Peyer's patch (tissue), 4 donors: ENCODE data around the gene TGFB3. TPM values are rescaled to one million over a fixed set of nuclear protein-coding genes. Genes with fewer than 3 reads are reported as not detected.

Experiments
- DNase-seq, 3 donors: peaks; one replicate each; pipeline ENCODE4 v3.0.0-alpha.2; 2017 to 2019
- H3K27ac ChIP-seq, 4 donors: fragments of 200-600 bp; sonication (generic); one replicate each; pipeline ENCODE4 v1.5.1; 2016 to 2019
- H3K27me3 ChIP-seq, 2 donors: fragments of 200-600 bp; sonication (generic); one replicate each; pipeline ENCODE4 v1.5.1; 2019
- H3K36me3 ChIP-seq, 3 donors: fragments of 200-600 bp; sonication (generic); one replicate each; pipeline ENCODE4 v1.5.1; 2016 to 2019
- H3K4me1 ChIP-seq, 4 donors: fragments of 200-600 bp; sonication (generic); one replicate each; pipeline ENCODE4 v1.5.1; 2016 to 2019
- H3K4me3 ChIP-seq, 4 donors: fragments of 200-600 bp; sonication (generic); 1 replicate in 3 of 4; 2 replicates in 1 of 4; pipeline ENCODE4 v1.5.1; 2016 to 2019; ENCODE audit warnings: mild to moderate bottlenecking in 1 of 4
- H3K9me3 ChIP-seq, 4 donors: fragments of 200-600 bp; sonication (generic); one replicate each; pipeline ENCODE4 v1.5.1; 2016 to 2019; ENCODE audit warnings: mild to moderate bottlenecking in 1 of 4
- CTCF ChIP-seq, 6 experiments: fragments of 450-650 bp in 4 of 6; fragments of 200-600 bp in 2 of 6; sonication (generic) in 1 of 6; IDR thresholded peaks; one replicate each; pipeline ENCODE4 v1.5.1; 2017 to 2019; ENCODE audit warnings: antibody characterized with exemption in 6 of 6, mild to moderate bottlenecking in 3 of 6, moderate library complexity in 1 of 6
- POLR2A ChIP-seq, 2 donors: fragments of 450-650 bp; IDR thresholded peaks; one replicate each; pipeline ENCODE4 v1.5.1; 2017; ENCODE audit warnings: antibody characterized with exemption in 2 of 2, mild to moderate bottlenecking in 2 of 2, moderate library complexity in 2 of 2
- total RNA-seq, 4 donors: library from RNA; depleted of rRNA; stranded (reverse); fragments of >200 nt; gene quantifications; one replicate each; pipeline ENCODE4 v1.1.0, GENCODE V29; 2016

The TGFB3 gene
- total RNA-seq, 4 donors from 2014 or later: 4.2 to 9.2 (median 6.4) TPM

- no peaks in the 10 kb centered on the region for H3K4me1 ChIP-seq
- H3K27ac ChIP-seq: no peak overlapping the region
- DNase-seq: no peak
- no peaks in the 10 kb centered on the region for H3K27me3 ChIP-seq
- TF ChIP-seq CTCF (IDR thresholded peaks at IDR 0.05) (no peak), POLR2A (IDR thresholded peaks at IDR 0.05) (no peak)
- H3K9me3 ChIP-seq: no peaks in the 10 kb centered on the region
- H3K4me3 ChIP-seq: no peak overlapping the region
- peaks cover 0 to 15% (median 0%) of the 10 kb centered on the region in 3 donors for H3K36me3 ChIP-seq
These were observed 13.3 kb downstream of the TGFB3 start for GRCh38 chr14:75968456-75968855.

- no peak for TF ChIP-seq POLR2A (IDR thresholded peaks at IDR 0.05)
- TF ChIP-seq CTCF (IDR thresholded peaks at IDR 0.05): no peak
These were observed 13.9 kb downstream of the TGFB3 start for GRCh38 chr14:75967866-75968265.

GRCh38 chr14:75961662-75962061 lies 20.1 kb downstream of the TGFB3 start:
- H3K4me1 ChIP-seq: no peaks in the 10 kb centered on the region
- no peak overlapping the region for H3K27ac ChIP-seq
- H3K4me3 ChIP-seq: no peak overlapping the region
- H3K27me3 ChIP-seq: no peaks in the 10 kb centered on the region
- no peaks in the 10 kb centered on the region for H3K9me3 ChIP-seq
- TF ChIP-seq POLR2A (IDR thresholded peaks at IDR 0.05) (no peak), CTCF (IDR thresholded peaks at IDR 0.05) (no peak)
- DNase-seq: no peak
- H3K36me3 ChIP-seq: peaks cover 0 to 25% (median 0%) of the 10 kb centered on the region in 3 donors

More at GRCh38 chr14:75967866-75968265, 13.9 kb downstream of the TGFB3 start:
- DNase-seq: no peak
- Histone ChIP-seq H3K4me3 (no peak overlapping the region), H3K4me1 (no peaks in the 10 kb centered on the region), H3K27ac (no peak overlapping the region), H3K36me3 (peaks cover 0 to 19% (median 0%) of the 10 kb centered on the region in 3 donors), H3K9me3 (no peaks in the 10 kb centered on the region), H3K27me3 (no peaks in the 10 kb centered on the region)

- Histone ChIP-seq H3K4me1 (no peaks in the 10 kb centered on the region), H3K27me3 (no peaks in the 10 kb centered on the region), H3K27ac (peak overlapping the region in 1 of 4 donors; percentile 31), H3K9me3 (no peaks in the 10 kb centered on the region), H3K4me3 (no peak overlapping the region), H3K36me3 (peaks cover 0 to 21% (median 0%) of the 10 kb centered on the region in 3 donors)
- TF ChIP-seq POLR2A (IDR thresholded peaks at IDR 0.05) (no peak), CTCF (IDR thresholded peaks at IDR 0.05) (no peak)
- DNase-seq: no peak
These were observed 21.6 kb downstream of the TGFB3 start for GRCh38 chr14:75960231-75960630.

- no peak for DNase-seq
- no peak overlapping the region for H3K4me3 ChIP-seq
- H3K4me1 ChIP-seq: no peaks in the 10 kb centered on the region
- H3K36me3 ChIP-seq: peaks cover 0 to 18% (median 0%) of the 10 kb centered on the region in 3 donors
- H3K27me3 ChIP-seq: no peaks in the 10 kb centered on the region
- H3K9me3 ChIP-seq: no peaks in the 10 kb centered on the region
- no peak for TF ChIP-seq CTCF (IDR thresholded peaks at IDR 0.05)
- TF ChIP-seq POLR2A (IDR thresholded peaks at IDR 0.05): no peak
- H3K27ac ChIP-seq: no peak overlapping the region
These were observed 22.8 kb downstream of the TGFB3 start for GRCh38 chr14:75959031-75959430.

GRCh38 chr14:75952489-75952888 lies 29.3 kb downstream of the TGFB3 start:
- Histone ChIP-seq H3K4me3 (no peak overlapping the region), H3K9me3 (no peaks in the 10 kb centered on the region), H3K27me3 (no peaks in the 10 kb centered on the region), H3K4me1 (no peaks in the 10 kb centered on the region), H3K27ac (no peak overlapping the region), H3K36me3 (no peaks in the 10 kb centered on the region)
- DNase-seq: no peak
- TF ChIP-seq POLR2A (IDR thresholded peaks at IDR 0.05) (no peak), CTCF (IDR thresholded peaks at IDR 0.05) (no peak)
